PFSK-1 (cell line): Measurements from ENCODE around the gene ANKS1A.

Experiments used
- POLR2AphosphoS5 ChIP-seq: IDR thresholded peaks from 2 replicates; pipeline ENCODE4 v1.6.1; 2012; ENCODE audit warnings: low read depth, mild to moderate bottlenecking, control low read depth, low read length, moderate library complexity
- REST ChIP-seq, 2 experiments: IDR thresholded peaks; 2 replicates each; pipeline versions ENCODE4 v1.6.1 to v1.8.0; 2011 to 2012; ENCODE audit warnings: low read depth in 2 of 2, low read length in 2 of 2, control low read depth in 1 of 2, inconsistent platforms in 1 of 2, mild to moderate bottlenecking in 1 of 2, moderate library complexity in 1 of 2; ENCODE audit not compliant: insufficient read depth in 1 of 2

DNA sequence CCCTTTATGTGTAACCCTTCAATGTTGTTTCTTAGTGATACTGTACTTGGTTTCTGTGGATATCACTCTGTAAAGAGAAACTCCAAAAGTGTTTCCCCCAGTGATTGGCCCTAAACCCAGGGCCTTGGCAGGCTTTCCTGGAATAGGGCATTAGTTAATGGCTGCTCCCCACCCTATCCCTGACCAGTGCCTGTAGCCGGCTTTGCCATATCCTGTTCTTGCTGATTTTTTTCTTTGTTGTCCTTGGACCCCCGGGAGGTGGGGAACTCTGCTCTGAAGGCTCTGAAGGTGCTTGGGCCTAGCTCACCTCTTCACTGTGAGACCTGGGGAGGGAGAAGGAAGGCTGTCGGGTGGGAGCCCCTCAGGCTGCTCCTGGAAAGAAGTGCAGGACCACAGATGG lies 131.9 kb downstream of the ANKS1A start:
- TF ChIP-seq REST (IDR thresholded peaks at IDR 0.05; ENCODE audit: insufficient read depth in 1 of 2, low read depth in 2 of 2, low read length in 2 of 2) (no peak), POLR2AphosphoS5 (no peak)
